CD4-positive, alpha-beta T cell treated with Interleukin-15 for 1 hour (primary cell): ENCODE measurements around the gene KRT17.
"Not testable (repeated sequence)": the region's sequence is repeated elsewhere in the genome, so short reads cannot be mapped to it uniquely, and the experiment has no call there.

Experiments used
- DNase-seq: peaks from one replicate; pipeline ENCODE4 v3.0.0-alpha.2; 2020

Gene KRT17

DNA sequence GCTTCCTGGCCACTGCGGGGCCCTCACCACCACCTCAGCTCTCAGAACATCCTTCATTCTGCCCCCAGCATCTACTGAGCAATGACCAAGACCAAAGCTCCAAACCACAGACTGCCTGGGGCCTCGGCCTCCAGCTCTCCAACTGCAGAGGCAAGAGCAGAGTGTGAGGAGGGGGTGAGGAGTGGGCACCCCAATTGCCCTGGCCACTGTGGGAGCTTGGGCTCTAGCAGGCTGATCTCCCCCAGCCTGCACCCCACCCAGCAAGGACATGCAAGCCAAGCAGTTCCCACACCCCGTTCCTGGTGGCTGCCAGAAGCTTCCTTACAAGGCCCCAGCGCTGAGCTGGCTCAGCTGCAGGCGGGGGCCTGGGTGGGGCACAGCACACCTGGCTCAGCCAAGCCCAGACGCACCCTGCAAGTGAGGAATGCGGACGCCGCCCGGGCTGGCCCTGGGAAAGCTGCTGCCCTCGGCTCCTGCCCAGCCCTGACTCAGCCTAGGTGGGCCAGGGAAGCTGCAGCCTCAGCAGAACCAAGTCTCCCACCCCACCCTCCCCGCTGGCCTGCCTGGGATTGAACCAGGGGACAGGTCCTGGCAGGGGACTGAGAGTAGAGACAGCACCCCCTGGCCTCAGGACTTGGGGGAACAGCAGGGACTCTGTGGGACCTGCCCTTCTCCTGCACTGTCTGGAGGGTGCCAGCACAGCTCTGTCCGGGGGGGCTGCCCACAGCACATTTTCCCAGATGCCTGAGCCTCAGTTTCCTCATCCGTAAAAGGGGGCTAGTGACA, 29.7 kb upstream of the KRT17 start:
- DNase-seq = no peak

DNA sequence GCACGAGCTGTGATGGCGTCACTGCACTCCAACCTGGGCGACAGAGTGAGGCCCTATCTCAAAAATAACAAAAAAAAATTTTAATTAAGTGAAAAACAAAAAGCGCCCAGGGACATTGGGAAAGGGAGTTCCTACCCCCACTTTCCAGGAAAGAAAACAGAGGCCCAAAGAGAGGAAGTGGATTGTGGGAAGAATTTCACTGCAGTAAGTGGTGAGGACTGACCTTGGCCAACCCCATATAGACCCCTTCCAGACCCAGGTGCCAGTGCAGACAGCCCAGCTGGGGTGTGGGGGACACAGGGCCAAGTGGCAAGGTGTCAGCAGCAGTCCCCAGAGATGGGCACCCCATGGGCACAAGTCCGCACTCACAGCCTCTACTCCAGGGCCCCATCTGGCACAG, 29.0 kb upstream of the KRT17 start:
- no peak for DNase-seq

DNA sequence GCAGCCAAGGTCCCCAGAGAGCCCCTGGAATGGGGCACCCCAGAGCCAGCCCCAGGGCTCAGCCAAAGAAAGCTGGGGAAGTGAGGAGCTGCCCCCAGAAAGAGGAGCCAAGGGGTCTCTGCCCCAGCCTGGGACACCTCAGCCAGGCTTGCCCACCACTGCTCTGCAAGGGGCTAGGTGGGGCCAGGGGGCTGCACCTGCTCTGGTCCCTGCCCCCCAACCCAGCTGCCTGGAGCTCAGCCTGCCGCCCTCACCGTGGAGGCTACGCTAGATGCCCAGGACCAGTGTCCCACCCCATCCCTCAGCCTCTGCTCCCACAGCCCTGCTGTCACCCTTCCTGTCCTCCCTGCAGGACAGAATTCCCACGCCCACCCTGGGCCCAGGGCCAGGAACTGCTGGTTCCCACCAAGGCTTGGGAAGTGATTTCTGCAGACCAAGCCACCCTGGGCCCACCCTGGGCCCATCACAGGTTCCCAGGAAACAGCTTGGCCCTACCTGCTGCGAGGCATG, 28.1 kb upstream of the KRT17 start:
- no peak for DNase-seq

DNA sequence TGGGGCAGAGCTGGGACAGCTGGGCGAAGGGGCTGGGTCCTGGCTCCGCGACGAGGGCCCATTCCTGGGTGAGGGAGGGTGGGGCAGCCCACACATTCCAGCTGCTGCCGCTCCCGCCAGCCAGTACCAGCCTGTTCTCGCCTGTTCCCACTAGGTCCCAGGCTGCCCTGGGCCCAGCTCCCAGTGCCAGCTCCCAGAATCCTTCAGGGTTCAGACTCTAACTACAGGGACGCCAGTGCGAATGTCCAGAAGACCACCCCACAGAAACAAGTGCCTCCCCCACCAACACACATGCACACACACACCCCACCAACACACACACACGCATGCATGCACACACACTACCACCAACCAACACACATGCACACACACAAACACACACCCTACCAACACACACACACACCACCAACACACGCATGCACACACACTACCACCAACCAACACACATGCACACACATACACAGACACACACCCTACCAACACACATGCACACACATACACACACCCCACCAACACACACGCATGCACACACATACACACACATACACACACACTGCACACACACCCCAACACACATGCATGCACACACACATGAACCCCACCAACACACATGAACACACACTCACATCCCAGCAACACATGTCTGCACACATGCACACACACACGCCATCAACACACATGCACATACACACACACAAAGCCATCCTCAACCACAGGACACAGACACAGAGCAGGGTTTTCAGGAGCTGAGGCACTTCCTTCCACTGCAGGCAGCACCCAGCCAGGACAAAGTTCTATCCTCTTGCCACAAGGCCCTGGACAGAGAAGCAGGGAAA, 27.5 kb upstream of the KRT17 start:
- no peak for DNase-seq

DNA sequence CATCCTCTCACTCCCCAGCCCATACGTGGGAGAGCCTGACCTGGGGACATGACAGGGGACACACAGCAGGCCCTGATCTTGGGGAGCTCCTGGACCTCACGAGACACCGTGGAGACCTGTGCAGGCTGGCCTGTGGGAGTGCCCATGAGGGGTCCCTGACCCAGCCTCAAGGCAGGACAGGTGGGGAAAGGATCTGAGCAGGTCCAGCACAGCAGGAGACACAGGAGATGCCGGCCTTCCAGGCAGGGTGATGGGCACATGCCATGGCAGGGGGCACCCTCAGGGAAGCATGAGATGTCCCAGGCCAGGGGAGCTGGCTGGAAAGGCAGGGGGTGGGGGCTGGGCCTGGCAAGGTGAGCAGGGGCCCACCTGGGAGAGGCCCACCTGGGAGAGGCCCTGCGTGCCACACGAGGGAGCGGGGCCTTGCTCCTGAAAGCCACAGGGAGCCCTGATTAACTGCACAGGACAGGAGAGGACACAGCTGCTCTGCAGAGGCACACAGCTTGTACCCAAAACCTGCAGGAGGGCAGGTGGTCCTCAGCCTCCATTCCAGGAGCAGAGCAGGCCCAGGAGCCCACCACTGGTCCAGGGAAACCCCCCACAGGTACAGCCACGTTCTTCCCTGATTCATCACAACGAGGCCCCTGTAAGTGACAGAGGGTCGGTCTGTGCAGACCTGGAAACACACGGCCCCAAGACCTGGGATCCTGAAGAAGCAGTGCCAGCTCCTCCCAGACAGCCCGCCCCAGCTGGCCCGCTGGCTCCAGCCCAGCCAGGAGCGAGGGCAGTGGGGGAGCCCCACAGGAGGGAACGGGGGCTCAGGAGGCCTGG, 26.6 kb upstream of the KRT17 start:
- DNase-seq = no peak

DNA sequence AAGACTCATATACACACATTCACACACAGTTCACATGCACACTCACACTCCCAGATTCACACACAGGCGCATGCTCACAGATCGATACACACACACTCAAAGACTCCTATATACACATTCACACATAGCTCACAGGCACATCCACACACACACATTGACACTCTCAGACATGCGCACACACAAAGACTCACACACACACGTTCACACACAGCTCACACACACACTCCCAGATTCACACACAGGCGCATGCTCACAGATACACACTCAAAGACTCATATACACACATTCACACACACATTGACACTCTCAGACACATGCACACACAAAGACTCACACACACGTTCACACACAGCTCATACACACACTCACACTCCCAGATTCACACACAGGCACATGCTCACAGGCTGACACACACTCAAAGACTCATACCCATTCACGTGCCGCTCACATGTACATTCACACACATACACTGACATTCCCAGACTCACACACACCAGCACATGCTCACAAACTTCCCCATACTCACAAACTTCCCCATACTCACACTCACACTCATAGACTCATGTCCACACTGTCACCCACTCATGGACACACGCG, 25.6 kb upstream of the KRT17 start:
- no peak for DNase-seq

DNA sequence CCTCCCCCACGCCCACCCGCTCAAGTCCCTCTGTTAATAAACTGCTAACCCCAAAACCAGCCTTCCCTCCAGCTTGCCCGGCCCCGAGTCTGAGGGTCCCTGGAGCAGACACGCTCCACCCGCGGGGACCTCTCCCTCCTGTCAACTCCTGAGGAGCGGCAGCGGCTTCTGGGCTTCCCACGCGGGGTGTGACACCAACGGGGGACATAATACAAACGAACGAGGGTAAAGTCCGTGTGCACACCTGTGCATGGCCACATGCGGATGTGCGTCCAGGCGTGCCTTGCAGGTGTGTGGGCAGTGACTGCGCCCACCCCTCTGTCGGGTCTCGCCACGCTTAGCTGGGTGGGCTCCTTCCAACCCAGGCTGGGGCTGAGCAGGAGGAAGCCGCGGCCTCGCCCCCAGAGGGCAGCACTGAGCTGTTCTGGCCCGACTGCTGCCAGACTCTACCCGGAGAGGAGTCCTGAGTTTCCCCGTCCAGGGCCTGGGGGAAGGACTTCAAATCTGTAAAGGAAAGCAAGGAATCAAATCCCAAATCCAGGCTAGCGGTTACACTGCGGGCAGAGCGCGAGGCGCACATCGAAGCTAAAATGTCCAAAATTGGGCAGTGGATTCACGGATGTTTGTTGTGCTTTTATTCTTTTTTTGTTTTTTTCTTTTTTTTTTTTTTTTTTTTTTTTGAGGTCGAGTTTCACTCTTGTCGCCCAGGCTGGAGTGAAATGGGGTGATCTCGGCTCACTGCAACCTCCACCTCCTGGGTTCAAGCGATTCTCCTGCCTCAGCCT, 24.2 kb upstream of the KRT17 start:
- DNase-seq = peak; percentile 80

DNA sequence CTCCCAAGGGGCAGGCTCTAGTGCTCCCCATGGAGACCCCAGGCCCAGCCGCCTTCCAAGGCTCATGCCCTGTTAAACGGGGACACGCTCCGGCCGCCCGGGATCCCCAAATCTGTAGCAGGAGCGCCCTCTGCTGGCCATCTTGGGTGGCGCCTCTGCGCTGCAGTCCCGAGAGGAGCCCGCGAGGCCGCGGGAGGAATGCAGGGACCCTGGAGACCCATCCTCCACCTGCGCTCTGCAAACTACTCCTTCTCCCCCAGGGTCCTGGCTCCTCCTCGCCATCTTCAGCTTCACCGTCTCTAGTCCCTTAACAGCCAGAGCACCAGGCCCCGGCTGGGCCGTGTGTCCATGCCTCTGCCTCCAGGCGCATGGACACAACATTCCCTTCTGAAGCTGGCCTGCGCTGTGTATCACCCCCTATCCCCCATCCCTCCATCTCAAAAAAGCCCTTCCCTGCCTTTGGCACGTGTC, 23.6 kb upstream of the KRT17 start:
- DNase-seq = peak; percentile 82

DNA sequence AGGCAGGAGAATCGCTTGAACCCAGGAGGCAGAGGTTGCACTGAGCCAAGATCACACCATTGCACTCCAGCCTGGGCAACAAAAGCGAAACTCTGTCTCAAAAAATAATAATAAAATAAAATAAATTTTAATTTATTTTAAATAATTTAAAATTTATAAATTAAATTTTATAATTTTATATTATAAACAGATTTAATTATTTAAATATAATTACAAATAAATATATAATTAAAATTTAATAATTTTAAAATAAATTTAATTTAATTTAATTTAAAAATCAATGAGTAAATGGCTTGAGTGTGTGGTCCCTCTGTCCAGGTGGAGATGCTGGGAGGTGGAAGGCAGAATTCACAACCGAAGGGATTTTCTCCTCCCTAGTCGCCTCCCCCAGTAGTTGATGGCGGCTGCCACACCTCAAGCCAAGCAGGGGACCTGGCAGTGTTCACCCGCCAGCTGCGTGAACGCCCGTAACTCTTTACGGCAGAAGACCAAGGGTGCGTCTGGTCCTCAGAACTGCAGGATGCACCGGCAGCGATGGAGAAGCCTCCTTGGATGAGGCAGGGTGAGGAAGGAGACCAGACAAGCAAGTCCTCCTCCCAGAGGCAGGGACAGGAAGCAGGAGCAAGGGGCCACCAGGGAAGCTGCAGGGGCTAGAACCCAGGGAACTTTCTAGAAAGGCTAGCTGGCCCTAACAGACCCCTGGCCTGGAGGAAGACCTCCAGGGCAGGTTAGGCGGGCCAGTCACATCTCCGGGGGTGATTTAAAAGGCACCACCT, 22.9 kb upstream of the KRT17 start:
- no peak for DNase-seq

DNA sequence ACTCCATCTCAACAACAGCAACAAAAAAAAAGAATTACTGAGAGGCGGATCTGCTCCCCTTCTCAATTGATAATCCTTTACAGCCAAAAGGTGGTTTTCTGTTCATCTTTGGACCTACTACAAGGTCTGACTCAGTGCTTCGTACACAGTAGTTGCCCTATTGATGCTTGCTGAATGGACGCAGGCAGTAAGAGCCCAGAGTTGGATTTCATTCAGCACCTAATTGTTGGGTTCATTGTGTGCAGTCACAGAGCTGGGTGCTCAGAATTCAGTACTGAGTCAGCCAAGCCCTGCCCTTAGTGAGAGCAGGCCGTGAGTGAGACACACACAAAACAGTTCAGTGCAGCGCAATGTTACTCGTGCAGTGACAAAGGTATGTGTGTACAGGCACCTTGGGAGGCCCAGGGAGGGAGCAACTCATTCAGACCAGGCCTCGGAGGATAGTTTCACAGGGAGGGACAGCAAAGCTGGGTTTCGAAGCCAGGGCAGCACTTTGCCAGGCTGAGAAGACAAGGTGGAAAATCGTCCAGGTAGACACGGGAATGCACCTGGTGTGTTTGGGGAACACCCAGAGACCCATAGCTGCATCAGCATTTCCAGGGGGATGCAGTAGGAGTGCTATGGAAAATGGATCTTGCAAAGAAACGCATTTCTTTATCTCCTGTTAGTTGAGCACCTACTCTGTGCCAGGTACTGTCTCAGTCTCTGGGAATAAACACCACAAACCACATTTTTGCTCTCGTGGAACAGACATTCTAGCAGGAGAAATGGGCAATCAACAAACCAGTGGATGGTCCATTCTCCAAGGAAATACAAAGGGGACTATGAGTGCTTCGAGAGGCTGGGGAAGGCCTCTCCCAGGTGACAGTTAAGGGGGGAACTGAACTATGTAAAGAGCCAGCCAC, 18.1 kb upstream of the KRT17 start:
- no peak for DNase-seq

DNA sequence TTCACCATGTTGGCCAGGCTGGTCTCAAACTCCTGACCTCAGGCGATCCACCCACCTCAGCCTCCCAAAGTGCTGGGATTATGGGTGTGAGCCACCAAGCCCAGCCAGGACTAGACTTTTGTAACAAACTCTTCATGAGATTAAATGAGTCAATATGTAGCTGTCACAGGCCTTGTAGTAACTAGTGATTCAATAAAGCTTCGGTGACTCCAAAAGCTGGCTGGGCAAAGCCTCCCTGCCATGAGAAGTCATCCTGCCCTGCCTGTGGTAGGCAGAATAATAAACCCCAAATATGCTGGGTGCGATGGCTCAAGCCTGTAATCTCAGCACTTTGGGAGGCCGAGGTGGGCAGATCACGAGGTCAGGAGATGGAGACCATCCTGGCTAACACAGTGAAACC, 16.2 kb upstream of the KRT17 start:
- not testable (repeated sequence) for DNase-seq

DNA sequence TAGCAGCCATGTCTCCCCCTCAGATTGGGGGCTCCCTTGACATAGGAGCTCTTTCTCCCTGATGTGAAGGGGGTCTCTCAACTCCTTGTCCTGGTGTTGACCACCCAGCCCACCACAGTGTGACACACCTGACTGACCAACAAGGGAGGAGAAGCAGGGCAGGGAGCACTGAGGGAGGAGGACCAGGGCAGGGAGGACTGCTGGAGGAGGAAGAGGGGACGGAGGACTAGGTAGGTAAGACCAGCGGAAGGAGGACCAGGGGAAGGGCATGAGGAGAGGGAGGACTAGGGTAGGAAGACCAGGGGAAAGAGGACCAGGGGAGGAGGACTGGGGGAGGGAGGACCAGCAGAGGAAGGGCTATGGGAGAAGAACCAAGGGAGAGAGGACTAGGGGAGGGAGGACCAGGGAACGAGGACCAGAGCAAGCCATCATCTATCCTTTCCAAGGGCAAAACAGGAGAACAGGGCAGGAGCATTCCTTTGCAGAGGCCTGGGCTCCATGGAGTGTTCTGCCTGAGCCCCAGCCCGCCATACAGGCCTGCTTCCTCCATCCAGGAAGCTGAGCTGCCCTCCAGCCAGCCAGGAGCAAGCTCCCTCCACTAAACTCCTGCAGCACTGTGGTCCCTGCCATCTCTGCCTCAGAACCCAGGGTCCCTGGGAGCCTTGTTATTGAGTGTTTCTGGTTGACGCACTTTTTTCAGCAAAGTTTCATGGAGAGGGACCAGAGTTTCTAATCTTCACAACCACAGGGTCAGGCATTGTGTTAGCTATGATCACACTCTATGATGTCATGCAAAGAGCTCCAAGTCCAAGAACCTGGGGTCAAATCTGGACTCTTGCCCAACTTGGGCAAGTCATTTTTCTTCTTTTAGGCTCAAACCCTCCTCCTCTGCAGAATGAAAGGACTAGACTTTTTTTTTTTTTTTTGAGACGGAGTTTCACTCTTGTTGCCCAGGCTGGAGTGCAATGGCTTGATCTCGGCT, 15.4 kb upstream of the KRT17 start:
- no peak for DNase-seq

DNA sequence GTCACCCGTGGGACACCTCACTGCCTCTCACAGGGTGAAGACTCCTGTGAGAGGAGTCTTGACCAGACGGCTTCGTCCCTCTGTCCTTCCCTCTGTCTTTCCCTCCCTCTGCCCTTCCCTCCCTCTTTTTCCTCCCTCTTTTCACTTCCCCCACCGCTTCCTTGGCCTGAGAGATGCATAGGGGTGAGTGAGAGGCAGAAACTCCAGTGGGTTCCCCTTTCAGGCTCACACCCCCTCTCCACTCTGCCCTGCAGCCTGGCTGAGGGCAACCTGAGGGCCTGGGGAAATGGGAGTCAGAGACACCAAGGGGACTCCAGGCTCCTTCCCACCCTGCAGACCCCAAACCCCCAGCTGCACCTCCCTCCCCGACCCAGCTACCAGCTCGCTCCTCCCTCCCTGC, 14.6 kb upstream of the KRT17 start:
- DNase-seq = no peak

DNA sequence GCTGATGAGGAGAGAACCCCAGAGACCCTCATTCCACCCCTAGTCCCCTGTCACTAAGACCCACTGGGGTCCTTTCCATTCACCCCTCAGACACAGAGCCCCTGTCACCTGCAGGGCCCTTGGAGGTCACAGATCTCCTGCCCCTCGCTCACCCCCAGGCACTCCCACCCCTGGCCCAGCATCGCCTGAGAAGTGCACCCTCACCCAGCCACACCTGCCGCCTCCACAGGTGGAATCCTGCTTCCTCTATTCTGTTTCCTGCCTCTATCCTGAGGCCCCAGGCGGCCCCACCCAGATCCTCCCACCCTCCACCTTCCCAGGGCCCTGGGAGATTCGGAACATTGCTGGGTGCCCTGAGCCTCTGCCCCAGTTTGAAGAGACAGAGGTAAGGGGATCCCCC, 13.8 kb upstream of the KRT17 start:
- no peak for DNase-seq

DNA sequence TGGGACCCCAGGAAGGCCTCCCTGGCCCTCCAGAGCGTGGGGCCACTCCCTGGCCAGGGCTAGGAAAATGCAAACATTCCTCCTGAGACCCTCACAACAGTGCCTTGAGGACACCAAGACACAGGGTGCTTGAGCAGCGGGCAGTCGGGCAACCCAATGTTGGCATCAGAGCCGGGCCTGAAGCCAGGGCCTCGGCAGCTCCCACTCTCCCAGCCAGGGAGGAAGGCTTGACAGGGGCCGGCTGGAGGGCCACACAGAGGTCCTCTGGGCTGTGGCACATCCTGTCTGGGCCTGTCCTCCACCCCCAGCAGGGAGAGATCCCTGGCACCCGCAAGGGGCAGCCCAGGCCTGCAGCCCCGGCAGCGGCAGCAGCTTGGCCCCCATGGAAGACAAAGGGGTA, 12.3 kb upstream of the KRT17 start:
- DNase-seq = no peak

DNA sequence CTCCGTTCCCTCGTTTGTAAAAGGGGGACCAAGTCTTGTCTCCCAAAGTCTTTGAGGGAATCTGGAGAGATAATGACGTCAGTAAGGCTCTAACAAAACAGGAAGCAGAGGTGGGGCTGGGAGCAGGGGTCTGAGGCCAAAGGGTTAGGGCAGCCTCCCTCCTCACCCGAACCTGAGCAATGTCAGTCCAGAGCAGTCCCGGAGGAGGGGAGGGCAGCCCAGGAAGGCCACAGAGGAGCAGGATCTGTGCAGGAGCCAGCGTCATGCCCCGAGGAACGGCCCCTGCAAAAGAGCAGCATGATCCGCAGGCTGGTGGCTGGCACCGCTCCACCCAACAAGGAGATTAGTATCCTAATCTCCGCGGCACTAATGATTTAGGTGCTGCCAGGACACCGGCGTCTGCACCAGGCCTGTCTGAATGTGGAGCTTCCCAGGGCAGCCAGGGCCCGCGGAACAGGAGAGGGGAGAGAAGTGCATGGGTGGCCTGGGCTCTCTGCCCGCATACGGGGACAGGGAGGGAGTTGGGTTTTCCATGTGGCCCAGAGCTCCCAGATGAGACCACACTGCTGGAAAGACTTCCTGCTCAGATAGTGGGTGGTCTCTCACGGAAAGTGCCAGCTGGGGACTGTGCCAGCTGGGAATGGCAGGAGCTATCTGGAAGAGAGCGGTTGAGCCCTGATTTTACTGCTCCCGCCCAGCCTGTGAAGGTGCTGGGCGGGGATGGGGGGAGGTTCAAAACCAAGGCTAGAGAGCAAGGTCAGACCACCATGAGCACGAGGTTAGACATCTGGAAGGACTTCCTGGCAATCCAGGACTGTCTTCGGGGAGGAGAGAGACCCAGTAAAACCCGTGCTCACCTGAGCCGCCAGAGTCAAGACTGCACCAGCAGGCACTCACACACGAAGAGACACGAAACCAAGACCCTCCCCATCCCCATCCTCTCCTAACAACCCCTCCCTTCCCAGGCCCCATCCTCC, 11.0 kb upstream of the KRT17 start:
- no peak for DNase-seq

DNA sequence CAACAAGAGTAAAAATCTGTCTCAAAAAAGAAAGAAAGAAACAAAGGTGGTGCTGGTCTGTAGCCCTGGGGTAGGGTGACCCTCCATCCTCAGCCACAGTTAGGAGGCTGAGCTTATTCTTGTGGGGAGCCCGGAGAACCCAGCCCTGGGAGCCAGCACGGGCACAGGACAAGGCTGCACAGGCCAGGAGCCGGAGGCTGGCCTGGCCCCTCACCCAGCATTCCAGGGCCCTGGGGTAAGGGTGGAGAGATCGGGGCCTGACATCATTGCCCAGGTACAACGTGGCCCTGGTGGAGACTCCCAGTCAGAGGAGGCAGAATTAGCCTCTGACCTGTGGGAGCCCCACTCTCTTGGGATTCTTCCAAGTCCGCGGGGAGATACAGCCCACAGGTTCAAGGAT, 10.3 kb upstream of the KRT17 start:
- no peak for DNase-seq
